Liver (tissue), 3 donors: ENCODE data around the gene MAP3K3.

Source experiments
- HNF4A ChIP-seq, 2 donors: conservative IDR thresholded peaks; 2 replicates each; pipeline ENCODE4 v1.6.1; 2016; ENCODE audit warnings: antibody characterized with exemption in 2 of 2, mild to moderate bottlenecking in 2 of 2
- RAD21 ChIP-seq, 2 donors: IDR thresholded peaks; 2 replicates each; pipeline ENCODE4 v1.6.1; 2016; ENCODE audit warnings: antibody characterized with exemption in 2 of 2, mild to moderate bottlenecking in 2 of 2
- TF ChIP-seq, protein P1 (sequence below): fragments of 150-350 bp; IDR thresholded peaks from 2 replicates; pipeline ENCODE4 v1.5.1; 2017; ENCODE audit warnings: improper control_type of control experiment, low read depth, low read length; ENCODE audit not compliant: missing input control
- donor health status: healthy.
- donor health status: healthy.

DNA sequence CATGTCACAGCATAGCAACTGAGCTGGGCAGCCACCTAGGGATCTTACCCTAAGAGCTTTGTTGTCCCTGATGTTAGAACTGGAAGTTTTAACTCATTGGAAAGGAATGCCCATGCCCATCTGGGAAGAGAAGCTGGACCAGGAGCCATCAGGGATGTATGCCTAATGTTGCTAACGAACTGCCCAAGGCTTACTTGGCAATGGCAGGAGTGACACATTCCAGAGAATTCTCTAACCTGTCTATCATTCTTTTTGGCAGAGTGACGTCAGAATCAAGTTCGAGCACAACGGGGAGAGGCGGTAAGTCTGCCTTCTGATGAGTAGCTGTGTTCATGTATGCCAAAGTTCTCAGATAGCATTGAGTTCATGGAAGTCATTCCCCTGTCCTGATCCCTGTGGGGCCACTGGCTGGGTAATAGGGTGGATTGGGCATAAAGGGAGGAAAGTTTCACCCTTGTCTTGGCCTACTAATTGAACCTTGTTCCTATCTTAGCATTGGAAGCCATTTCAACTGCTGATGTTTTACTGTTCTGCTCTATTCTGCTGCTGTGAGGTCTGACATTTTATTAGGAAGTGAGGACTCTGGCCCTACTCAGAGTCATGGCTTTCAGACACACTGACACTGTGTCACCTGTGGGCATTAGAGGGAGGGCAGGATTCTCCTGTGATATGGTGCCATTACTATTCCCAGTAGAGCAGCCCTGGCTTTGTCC is 23.7 kb downstream of the MAP3K3 start:
- TF ChIP-seq, protein P1, sequence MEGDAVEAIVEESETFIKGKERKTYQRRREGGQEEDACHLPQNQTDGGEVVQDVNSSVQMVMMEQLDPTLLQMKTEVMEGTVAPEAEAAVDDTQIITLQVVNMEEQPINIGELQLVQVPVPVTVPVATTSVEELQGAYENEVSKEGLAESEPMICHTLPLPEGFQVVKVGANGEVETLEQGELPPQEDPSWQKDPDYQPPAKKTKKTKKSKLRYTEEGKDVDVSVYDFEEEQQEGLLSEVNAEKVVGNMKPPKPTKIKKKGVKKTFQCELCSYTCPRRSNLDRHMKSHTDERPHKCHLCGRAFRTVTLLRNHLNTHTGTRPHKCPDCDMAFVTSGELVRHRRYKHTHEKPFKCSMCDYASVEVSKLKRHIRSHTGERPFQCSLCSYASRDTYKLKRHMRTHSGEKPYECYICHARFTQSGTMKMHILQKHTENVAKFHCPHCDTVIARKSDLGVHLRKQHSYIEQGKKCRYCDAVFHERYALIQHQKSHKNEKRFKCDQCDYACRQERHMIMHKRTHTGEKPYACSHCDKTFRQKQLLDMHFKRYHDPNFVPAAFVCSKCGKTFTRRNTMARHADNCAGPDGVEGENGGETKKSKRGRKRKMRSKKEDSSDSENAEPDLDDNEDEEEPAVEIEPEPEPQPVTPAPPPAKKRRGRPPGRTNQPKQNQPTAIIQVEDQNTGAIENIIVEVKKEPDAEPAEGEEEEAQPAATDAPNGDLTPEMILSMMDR, result no peak
- TF ChIP-seq HNF4A (conservative IDR thresholded peaks at IDR 0.05) (no peak), RAD21 (IDR thresholded peaks at IDR 0.05) (no peak)
